ENCODE data around the gene TCTN3. TPM values are rescaled to one million over a fixed set of nuclear protein-coding genes. Genes with fewer than 3 reads are reported as not detected.

Gene TCTN3
- total RNA-seq = 25.8 TPM

GRCh38 chr10:95693668-95694534 is at the start of gene TCTN3:
TSS of gene TCTN3 (minus strand) at chr10:95693927. CDS start at chr10:95693899, 28 bp downstream.

GRCh38 chr10:95656291-95657164 is 37.2 kb downstream of the TCTN3 start, which contains the start of gene ALDH18A1:
TSS of gene ALDH18A1 (minus strand) at chr10:95656711. CDS start at chr10:95653377, 3,334 bp downstream.

Other genes with a start within 250 kb of the TCTN3 start
- gene SORBS1, start 132.6 kb downstream of the TCTN3 start, total RNA-seq = 90.7 TPM
- 39.9 TPM for gene ALDH18A1, start 37.2 kb downstream of the TCTN3 start, total RNA-seq
- gene ENTPD1, start 62.2 kb upstream of the TCTN3 start, total RNA-seq = 16.6 TPM
- 3.5 TPM for gene CC2D2B, start 214.0 kb upstream of the TCTN3 start, total RNA-seq

Measured in diencephalon (tissue), 1 donor.